A673 (cell line): ENCODE results near the gene HSD17B8. TPM values are rescaled to one million over a fixed set of nuclear protein-coding genes. Genes with fewer than 3 reads are reported as not detected.

Experiments
- BruUV-seq: library from RNA; stranded (reverse); fragments of 400-500 nt; replicated peaks from 2 replicates; lab custom pipeline; 2021; lab: Mats Ljungman, UMichigan
- CTCF ChIA-PET: fragments of 300-600 bp; sonication (Branson Sonifier 250); formaldehyde crosslinking; loops from one replicate; lab custom pipeline; 2022; ENCODE audit warnings: antibody characterized with exemption; lab: Charles Lee
- POLR2A ChIA-PET: fragments of 300-600 bp; sonication (Branson Sonifier 250); formaldehyde crosslinking; loops from one replicate; lab custom pipeline; 2022; ENCODE audit warnings: antibody characterized with exemption; ENCODE audit not compliant: low non-redundant PET; lab: Charles Lee
- DNase-seq: peaks from one replicate; pipeline ENCODE4 v3.0.0-alpha.2; 2015; ENCODE audit warnings: low spot score
- H3K27ac ChIP-seq: fragments of 200-600 bp; sonication (generic); 2 replicates; pipeline ENCODE4 v1.5.1; 2016; ENCODE audit warnings: mixed run types, low read depth, mild to moderate bottlenecking, mixed read lengths, antibody characterized with exemption, low read length; ENCODE audit not compliant: poor library complexity, severe bottlenecking
- H3K27me3 ChIP-seq: fragments of 200-600 bp; sonication (generic); replicated peaks from 2 replicates; pipeline ENCODE4 v1.6.1; 2017; ENCODE audit warnings: mixed run types, low read depth, mild to moderate bottlenecking, mixed read lengths, antibody characterized with exemption, low read length; ENCODE audit not compliant: insufficient read depth, poor library complexity
- H3K36me3 ChIP-seq: fragments of 200-600 bp; sonication (generic); 2 replicates; pipeline ENCODE4 v1.6.1; 2016; ENCODE audit warnings: mixed run types, mild to moderate bottlenecking, mixed read lengths, antibody characterized with exemption, low read length; ENCODE audit not compliant: insufficient read depth, poor library complexity, severe bottlenecking
- H3K4me1 ChIP-seq: fragments of 200-600 bp; sonication (generic); 2 replicates; pipeline ENCODE4 v1.6.1; 2017; ENCODE audit warnings: mixed run types, mild to moderate bottlenecking, mixed read lengths, antibody characterized with exemption, low read length; ENCODE audit not compliant: insufficient read depth, poor library complexity, severe bottlenecking
- H3K4me3 ChIP-seq: fragments of 200-600 bp; sonication (generic); 2 replicates; pipeline ENCODE4 v1.5.1; 2016; ENCODE audit warnings: low read depth, mixed run types, mild to moderate bottlenecking, mixed read lengths, low read length; ENCODE audit not compliant: poor library complexity, severe bottlenecking
- H3K9me3 ChIP-seq: fragments of 200-600 bp; sonication (generic); 2 replicates; pipeline ENCODE4 v1.6.1; 2016; ENCODE audit warnings: mixed run types, low read depth, mild to moderate bottlenecking, mixed read lengths, antibody characterized with exemption, low read length; ENCODE audit not compliant: poor library complexity, severe bottlenecking
- CTCF ChIP-seq: fragments of 300-800, 200-600 bp; sonication (generic); conservative IDR thresholded peaks from 2 replicates; pipeline ENCODE4 v1.5.1; 2017; ENCODE audit warnings: low read depth, mild to moderate bottlenecking, antibody characterized with exemption, low read length, moderate library complexity, mixed read lengths
- EZH2 ChIP-seq: fragments of 200-600 bp; sonication (generic); IDR thresholded peaks from 2 replicates; pipeline ENCODE4 v1.6.1; 2017; ENCODE audit warnings: borderline replicate concordance, low read depth, mild to moderate bottlenecking, mixed read lengths, antibody characterized with exemption, low read length; ENCODE audit not compliant: poor library complexity, severe bottlenecking
- intact Hi-C: fragments of 100-400 bp; cut with micrococcal nuclease; formaldehyde crosslinking; loops from one replicate; pipeline ENCODE4 v1.10.0; 2022; ENCODE audit not compliant: unreplicated experiment
- total RNA-seq: library from RNA; stranded (reverse); gene quantifications from 2 replicates; pipeline ENCODE4 v1.2.3, GENCODE V29; 2021

The HSD17B8 gene
- total RNA-seq, 1 experiment from 2014 or later = 5.9 TPM

- no peak for DNase-seq
- CTCF ChIA-PET = no interaction called here
- Histone ChIP-seq H3K4me3 (no peak overlapping the region), H3K27me3 (no peaks in the 10 kb centered on the region), H3K4me1 (no peaks in the 10 kb centered on the region), H3K36me3 (no peaks in the 10 kb centered on the region), H3K27ac (no peak overlapping the region), H3K9me3 (no peaks in the 10 kb centered on the region)
- TF ChIP-seq CTCF (no peak), EZH2 (no peak)
- no TSS peak for BruUV-seq
- intact Hi-C loops = no loop called here
- POLR2A ChIA-PET = no interaction called here
These were observed 36.8 kb upstream of the HSD17B8 start for GRCh38 chr6:33167374-33168283.

- Histone ChIP-seq H3K9me3 (no peaks in the 10 kb centered on the region), H3K36me3 (no peaks in the 10 kb centered on the region), H3K4me1 (no peaks in the 10 kb centered on the region), H3K27me3 (no peaks in the 10 kb centered on the region), H3K27ac (no peak overlapping the region), H3K4me3 (no peak overlapping the region)
- POLR2A ChIA-PET = no interaction called here
- CTCF ChIA-PET = no interaction called here
- DNase-seq = no peak
- no TSS peak for BruUV-seq
- TF ChIP-seq EZH2 = no peak
- TF ChIP-seq CTCF = no peak
- intact Hi-C loops = no loop called here
These were observed 36.2 kb upstream of the HSD17B8 start for GRCh38 chr6:33168284-33168601.

GRCh38 chr6:33168639-33169038 is 35.8 kb upstream of the HSD17B8 start:
- POLR2A ChIA-PET = no interaction called here
- BruUV-seq = no TSS peak

More at GRCh38 chr6:33168639-33169038, 35.8 kb upstream of the HSD17B8 start:
- TF ChIP-seq CTCF = no peak
- TF ChIP-seq EZH2 = no peak
- no peak overlapping the region for H3K27ac ChIP-seq
- CTCF ChIA-PET = no interaction called here
- H3K36me3 ChIP-seq = no peaks in the 10 kb centered on the region
- no peaks in the 10 kb centered on the region for H3K9me3 ChIP-seq
- intact Hi-C loops = no loop called here
- no peaks in the 10 kb centered on the region for H3K27me3 ChIP-seq
- no peaks in the 10 kb centered on the region for H3K4me1 ChIP-seq
- no peak for DNase-seq
- no peak overlapping the region for H3K4me3 ChIP-seq
